Activated CD8-positive, alpha-beta memory T cell treated with anti-CD3 and anti-CD28 coated beads, Interleukin-2, amount 10 ng/mL, durations not matched to agents 7 days and 5 days (primary cell): Measurements from ENCODE around the gene KAZN. TPM values are rescaled to one million over a fixed set of nuclear protein-coding genes. Genes with fewer than 3 reads are reported as not detected.

Source experiments
- ATAC-seq: fragments of 150-1000 bp; cut with Tn5 transposase; one replicate; pipeline ENCODE4 v1.10.0; 2021; ENCODE audit warnings: moderate library complexity
- CTCF ChIA-PET: fragments of 350-600 bp; sonication (Branson Sonifier 250); formaldehyde crosslinking; loops from one replicate; lab custom pipeline; 2021; ENCODE audit warnings: antibody characterized with exemption; lab: Charles Lee
- DNase-seq: peaks from one replicate; pipeline ENCODE4 v3.0.0-alpha.2; 2020
- H3K27ac Mint-ChIP-seq: one replicate; pipeline ENCODE4 v1.8.0; 2021; ENCODE audit warnings: mild to moderate bottlenecking, mixed read lengths
- H3K27me3 Mint-ChIP-seq: one replicate; pipeline ENCODE4 v1.8.0; 2021; ENCODE audit warnings: mixed read lengths
- H3K36me3 Mint-ChIP-seq: one replicate; pipeline ENCODE4 v1.8.0; 2021; ENCODE audit warnings: mild to moderate bottlenecking, mixed read lengths
- H3K4me1 Mint-ChIP-seq: one replicate; pipeline ENCODE4 v1.8.0; 2021; ENCODE audit warnings: mixed read lengths
- H3K4me3 Mint-ChIP-seq: one replicate; pipeline ENCODE4 v1.8.0; 2021; ENCODE audit warnings: mild to moderate bottlenecking, moderate library complexity, mixed read lengths
- H3K9me3 Mint-ChIP-seq: one replicate; pipeline ENCODE4 v1.8.0; 2022; ENCODE audit warnings: low read depth, mixed read lengths
- total RNA-seq, 2 experiments: library from RNA; stranded (reverse); gene quantifications; one replicate each; pipeline ENCODE4 v1.2.3, GENCODE V29; 2021

KAZN gene
- total RNA-seq, 2 experiments from 2014 or later, result 0.12 to 0.15 TPM

DNA sequence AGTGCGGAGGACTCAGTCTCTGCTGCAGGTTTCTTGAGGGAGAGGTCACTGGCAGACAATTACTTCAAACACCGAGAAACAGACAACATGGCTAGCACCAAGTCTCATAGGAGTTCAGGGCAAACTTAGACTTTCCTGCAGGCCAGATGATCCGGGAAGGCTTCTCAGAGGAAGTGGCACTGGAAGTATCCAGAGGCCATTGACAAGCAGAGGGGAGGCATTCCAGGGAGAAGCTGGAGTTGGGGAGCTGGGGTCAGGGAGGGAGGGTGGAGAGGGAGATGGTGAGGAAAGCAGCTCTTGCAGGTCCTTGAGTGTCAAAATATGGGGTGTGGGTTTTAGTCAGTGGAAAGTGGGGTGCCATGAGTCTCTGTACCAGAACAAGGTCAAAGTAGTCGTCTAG lies 147.9 kb downstream of the KAZN start:
- Mint-ChIP-seq H3K27ac (no peak overlapping the region), H3K36me3 (no peaks in the 10 kb centered on the region), H3K9me3 (no peaks in the 10 kb centered on the region), H3K4me1 (no peaks in the 10 kb centered on the region), H3K27me3 (peaks cover 2% of the 10 kb centered on the region), H3K4me3 (no peak overlapping the region)
- CTCF ChIA-PET, result no interaction called here
- DNase-seq, result no peak
- ATAC-seq, result no peak

DNA sequence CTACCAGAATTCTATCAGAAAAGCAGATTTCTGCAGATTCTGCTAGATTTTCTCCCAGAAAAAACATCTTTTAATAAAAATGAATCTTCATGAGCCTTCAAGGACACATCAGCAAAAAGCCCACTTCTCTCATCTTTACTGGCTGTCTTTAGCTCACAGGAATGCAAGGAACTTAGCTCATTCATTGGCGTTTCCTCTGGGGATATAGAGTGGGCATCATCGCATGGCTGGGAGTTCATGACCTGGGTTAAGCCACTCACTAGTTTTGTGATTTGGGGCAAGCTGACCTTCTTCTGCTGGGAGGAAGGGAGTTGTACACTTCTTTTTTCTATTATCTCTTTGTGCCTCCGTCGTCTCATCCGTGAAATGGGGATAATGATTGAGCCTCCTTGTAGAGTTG lies 149.7 kb downstream of the KAZN start:
- ATAC-seq (no peak), DNase-seq (no peak)
- H3K36me3 Mint-ChIP-seq, result no peaks in the 10 kb centered on the region
- H3K27me3 Mint-ChIP-seq, result no peaks in the 10 kb centered on the region
- H3K9me3 Mint-ChIP-seq, result no peaks in the 10 kb centered on the region
- no peaks in the 10 kb centered on the region for H3K4me1 Mint-ChIP-seq
- no peak overlapping the region for H3K27ac Mint-ChIP-seq
- H3K4me3 Mint-ChIP-seq, result no peak overlapping the region
- CTCF ChIA-PET, result no interaction called here

DNA sequence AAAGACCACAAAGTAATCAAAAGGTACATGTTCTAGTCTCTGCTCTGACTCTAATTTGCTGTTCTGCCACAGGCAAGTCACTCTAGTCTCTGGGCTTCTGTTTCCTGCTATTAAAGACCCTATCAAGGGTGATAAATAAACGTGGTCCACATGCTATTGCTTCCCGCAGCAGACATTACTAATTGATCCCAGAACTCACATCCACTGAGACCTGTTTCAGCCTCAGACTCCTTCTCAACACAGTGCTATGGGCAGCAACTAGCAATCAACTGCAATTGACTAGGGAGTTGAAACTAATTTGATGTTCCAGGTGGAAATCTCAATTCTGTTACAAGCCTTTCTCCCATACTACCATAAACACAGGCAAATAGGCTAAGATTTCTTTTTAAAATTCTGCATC lies 150.5 kb downstream of the KAZN start:
- CTCF ChIA-PET, result no interaction called here
- Mint-ChIP-seq H3K27me3 (no peaks in the 10 kb centered on the region), H3K4me1 (no peaks in the 10 kb centered on the region), H3K36me3 (no peaks in the 10 kb centered on the region), H3K27ac (no peak overlapping the region), H3K4me3 (no peak overlapping the region), H3K9me3 (no peaks in the 10 kb centered on the region)
- no peak for ATAC-seq
- no peak for DNase-seq

DNA sequence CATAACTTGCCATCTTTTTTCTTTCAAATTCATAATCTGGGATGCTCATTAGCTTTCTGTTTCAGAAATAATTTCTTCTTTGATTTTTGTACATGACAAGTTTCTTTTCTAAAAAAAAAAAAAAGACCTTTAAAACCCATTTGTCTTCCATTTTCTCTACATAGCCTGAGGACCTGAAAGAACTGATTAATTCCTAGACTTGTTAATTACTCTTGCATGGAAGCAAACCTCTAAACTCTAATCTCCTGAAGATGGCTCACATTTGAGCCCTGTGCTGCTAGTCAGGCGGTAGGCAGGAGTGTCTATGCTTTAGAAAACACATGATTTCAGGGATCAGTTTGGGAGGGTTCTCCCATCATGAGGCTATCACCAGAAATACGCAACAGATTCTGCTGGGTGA lies 152.0 kb downstream of the KAZN start:
- ATAC-seq (no peak), DNase-seq (no peak)
- Mint-ChIP-seq H3K36me3 (no peaks in the 10 kb centered on the region), H3K27ac (no peak overlapping the region), H3K9me3 (no peaks in the 10 kb centered on the region), H3K4me3 (no peak overlapping the region), H3K4me1 (no peaks in the 10 kb centered on the region), H3K27me3 (no peaks in the 10 kb centered on the region)
- CTCF ChIA-PET, result no interaction called here

DNA sequence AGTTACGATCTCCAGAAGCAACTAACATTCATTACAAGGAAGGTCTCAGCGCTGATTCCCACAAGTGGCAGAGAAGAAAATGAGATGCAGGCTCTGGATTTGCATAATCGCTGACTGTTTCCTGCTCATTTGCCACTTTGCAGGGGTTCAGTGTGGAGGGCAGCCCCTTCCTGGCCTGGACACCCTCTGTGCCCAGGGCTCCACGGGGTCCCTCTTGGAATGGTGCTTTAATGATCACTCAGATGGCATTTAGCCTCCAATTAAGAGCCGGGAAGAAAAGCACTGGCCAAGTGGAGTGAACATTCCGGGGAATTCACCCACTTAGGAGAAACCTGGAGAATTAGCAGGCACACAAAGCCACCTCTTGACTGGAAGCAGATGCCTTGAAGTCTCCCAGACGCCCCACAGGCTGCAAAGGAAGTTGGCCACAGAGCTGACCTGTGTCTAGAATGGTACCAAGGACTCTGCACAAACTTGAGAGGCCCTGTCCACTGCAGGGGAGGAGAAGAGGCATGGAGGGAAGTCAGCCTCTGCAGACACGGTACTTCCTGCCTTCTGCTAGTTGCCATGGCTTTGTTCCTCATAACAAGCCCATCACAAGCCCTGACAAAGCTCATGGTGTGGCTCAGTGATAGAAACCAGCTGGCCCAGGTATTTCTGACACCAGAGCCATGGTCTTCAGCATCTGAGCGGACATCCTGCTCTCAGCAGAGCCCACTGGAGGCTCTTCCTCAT lies 157.2 kb downstream of the KAZN start:
- Mint-ChIP-seq H3K4me1 (no peaks in the 10 kb centered on the region), H3K27ac (no peak overlapping the region), H3K4me3 (no peak overlapping the region), H3K27me3 (no peaks in the 10 kb centered on the region), H3K36me3 (no peaks in the 10 kb centered on the region), H3K9me3 (no peaks in the 10 kb centered on the region)
- CTCF ChIA-PET, result no interaction called here
- ATAC-seq (no peak), DNase-seq (no peak)

DNA sequence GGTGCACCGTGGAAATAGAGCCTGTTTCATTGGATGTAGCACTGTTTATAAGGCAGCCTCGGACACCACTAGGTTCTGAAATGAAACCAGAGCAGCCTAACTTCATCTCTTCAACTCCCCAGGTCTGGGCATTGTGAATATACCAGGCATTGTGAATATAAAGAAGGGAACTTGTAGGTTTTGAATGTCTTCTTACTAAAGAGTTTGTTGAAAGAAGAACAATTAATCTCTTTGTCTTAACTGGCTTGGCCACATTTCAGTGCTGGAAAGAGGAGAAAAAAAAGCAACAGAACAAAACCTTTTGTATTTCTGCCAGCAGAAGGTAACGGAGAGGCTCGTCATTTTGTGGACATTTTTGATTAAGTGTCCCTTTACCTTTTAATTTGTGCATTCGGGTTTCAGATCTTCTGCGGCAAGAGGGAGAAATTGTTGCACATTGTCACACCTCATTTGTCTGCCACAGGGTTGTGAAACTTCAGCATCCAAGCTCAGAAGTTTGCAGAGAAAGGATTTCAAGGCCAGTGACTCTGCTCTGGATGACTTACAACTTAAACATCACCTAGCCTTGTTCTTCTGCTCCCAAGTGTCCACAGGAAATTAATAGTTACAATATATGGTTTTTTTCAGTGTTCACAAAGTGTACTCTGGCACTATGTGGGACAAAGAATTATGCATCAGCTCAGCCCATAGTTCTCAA lies 158.3 kb downstream of the KAZN start:
- Mint-ChIP-seq H3K27me3 (no peaks in the 10 kb centered on the region), H3K4me1 (no peaks in the 10 kb centered on the region), H3K36me3 (no peaks in the 10 kb centered on the region), H3K4me3 (no peak overlapping the region), H3K27ac (no peak overlapping the region), H3K9me3 (no peaks in the 10 kb centered on the region)
- ATAC-seq, result no peak
- CTCF ChIA-PET, result no interaction called here
- DNase-seq, result no peak

DNA sequence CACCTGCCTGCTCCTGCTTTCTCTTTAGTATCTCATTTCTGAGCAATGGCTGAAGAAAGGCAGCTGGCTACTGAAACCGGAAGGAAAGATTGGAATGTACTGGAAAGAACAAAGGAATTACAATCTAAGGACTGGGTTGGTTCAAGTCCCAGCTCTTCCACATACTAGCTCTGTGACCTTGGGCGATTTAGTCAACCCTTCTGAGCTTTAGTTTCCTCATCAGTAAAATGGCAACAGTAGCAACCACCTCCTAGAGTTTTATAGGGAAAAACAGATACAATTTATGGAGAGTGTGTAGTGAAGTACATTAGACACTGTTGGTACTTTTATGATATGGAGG lies 158.8 kb downstream of the KAZN start:
- no peaks in the 10 kb centered on the region for H3K36me3 Mint-ChIP-seq
- H3K4me1 Mint-ChIP-seq, result no peaks in the 10 kb centered on the region
- no peak for DNase-seq
- no peak for ATAC-seq
- no peak overlapping the region for H3K27ac Mint-ChIP-seq
- H3K9me3 Mint-ChIP-seq, result no peaks in the 10 kb centered on the region
- no peak overlapping the region for H3K4me3 Mint-ChIP-seq
- H3K27me3 Mint-ChIP-seq, result no peaks in the 10 kb centered on the region
- CTCF ChIA-PET, result no interaction called here

DNA sequence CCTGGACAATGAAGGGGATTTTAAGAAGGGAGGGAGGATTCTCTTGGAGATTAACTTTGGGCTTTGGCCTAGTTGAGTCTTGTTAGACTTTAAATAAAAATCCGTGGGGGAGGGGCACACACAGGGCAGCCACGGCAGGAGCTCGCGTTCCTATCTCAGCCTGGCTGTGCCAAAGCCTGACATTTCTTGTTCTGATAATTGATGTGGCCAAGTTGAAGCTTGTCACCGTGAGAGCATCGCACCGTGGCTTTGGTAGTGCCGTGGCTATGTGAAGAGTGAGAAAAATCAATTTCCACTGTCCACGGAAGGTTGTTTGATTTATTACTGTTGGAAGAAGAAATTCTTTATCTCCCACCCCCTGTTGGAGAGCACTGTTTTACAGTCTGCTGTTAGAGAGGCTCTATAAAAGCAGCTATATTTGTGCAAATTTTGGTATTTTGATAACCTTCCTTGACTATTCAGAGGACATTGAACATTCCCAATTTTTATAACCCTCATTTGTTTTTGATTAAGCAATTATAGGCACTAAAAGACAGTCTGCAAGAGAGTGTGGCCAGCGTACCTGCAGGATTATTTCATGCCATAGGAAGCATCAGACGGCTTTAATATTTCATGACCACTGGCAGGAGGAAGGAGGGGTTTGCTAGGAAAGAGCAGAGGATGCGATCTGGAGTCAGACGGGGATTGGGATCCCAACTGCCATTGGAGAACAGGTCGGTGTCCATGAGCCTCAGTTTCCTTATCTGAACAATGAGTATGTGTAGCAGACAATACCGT lies 160.7 kb downstream of the KAZN start:
- no peak overlapping the region for H3K27ac Mint-ChIP-seq
- no peak for ATAC-seq
- DNase-seq, result no peak
- no peaks in the 10 kb centered on the region for H3K4me1 Mint-ChIP-seq
- H3K4me3 Mint-ChIP-seq, result no peak overlapping the region
- no peaks in the 10 kb centered on the region for H3K36me3 Mint-ChIP-seq
- CTCF ChIA-PET, result no interaction called here
- H3K27me3 Mint-ChIP-seq, result no peaks in the 10 kb centered on the region
- no peaks in the 10 kb centered on the region for H3K9me3 Mint-ChIP-seq

DNA sequence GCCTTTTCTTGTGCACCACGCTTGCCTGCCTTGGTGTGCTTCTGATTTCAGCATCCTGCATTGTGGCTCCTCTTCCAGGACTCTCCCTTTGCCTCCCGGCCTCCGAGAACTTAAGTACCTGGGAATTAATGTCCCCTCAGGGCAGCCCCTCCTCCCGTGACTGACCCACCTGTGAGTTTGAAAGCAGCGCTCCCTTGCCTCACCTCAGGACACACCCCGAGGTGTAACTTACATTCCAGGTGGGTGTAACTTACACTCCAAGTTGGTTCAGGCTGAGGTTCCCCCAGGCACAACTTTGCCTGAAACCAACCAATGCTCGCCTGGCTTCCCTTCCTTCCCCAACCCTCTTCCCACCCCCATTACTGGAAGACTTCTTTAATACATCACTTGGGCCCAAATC lies 161.4 kb downstream of the KAZN start:
- H3K4me1 Mint-ChIP-seq, result no peaks in the 10 kb centered on the region
- no peak for ATAC-seq

DNA sequence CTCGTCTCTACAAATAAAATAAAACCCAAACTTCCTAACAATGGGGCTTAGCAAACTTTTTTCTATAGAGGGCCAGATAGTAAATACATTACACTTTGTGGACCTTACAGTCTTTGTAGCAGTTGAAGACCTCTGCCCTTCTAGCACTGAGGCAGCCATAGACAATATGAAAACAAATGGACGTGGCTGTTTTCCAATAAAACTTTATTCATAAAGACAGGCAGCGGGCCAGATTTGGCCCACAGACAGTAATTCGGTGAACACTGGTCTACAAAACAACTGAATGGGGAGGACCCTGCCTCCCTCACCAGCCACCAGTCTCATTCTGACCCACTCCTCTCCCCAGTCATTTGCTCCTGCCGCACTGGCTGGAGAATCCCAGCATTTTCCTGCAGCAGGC lies 162.3 kb downstream of the KAZN start:
- no peak for ATAC-seq
- Mint-ChIP-seq H3K9me3 (no peaks in the 10 kb centered on the region), H3K4me1 (no peaks in the 10 kb centered on the region), H3K36me3 (no peaks in the 10 kb centered on the region), H3K27ac (no peak overlapping the region), H3K27me3 (no peaks in the 10 kb centered on the region), H3K4me3 (no peak overlapping the region)
- DNase-seq, result no peak
- CTCF ChIA-PET, result no interaction called here

More for the DNA sequence above, 161.4 kb downstream of the KAZN start:
- Mint-ChIP-seq H3K36me3 (no peaks in the 10 kb centered on the region), H3K9me3 (no peaks in the 10 kb centered on the region), H3K27me3 (no peaks in the 10 kb centered on the region), H3K27ac (no peak overlapping the region), H3K4me3 (no peak overlapping the region)
- no peak for DNase-seq
- CTCF ChIA-PET, result no interaction called here

DNA sequence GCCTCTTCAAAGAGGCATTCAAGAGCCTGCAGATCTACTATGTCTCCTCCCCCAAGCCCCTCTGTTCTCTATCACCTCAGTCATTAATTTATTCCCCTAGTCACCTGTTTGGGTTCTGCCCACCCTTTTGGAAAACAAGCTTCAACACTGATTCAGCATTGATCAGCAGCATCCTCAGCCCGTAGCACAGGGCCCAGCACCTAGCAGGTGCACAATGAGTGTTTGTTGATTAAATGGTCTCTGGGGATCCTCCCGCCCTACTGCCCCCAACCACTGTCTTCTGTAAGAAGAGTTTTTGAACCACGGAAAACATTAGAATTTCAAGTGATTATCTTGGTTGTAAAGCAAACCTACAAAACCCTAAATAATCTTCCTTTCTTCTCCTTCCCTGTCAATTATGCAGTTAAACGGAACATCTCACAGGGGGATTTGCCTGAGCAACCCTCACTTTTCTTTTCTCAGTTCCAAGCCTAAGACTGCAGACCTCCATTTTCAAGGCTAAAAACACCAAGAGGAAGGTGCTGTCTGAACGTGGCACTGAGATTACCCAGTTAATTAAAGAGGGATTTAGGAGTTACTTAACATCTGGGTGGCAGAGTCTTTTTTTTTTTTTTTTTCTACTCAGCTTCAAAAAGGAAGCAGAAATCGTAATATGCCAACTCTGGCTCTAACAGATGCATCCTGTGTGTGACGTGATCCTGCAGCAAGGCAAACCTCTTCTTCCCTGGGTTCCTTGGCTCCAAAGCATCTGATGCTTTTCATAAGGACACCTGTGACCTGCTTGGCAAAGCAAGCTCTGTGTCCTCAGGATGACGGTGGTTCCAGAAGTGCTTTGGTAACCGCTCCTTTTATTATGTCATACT lies 163.0 kb downstream of the KAZN start:
- no peak for DNase-seq
- Mint-ChIP-seq H3K4me3 (no peak overlapping the region), H3K9me3 (no peaks in the 10 kb centered on the region), H3K27me3 (no peaks in the 10 kb centered on the region), H3K4me1 (no peaks in the 10 kb centered on the region), H3K27ac (no peak overlapping the region), H3K36me3 (no peaks in the 10 kb centered on the region)
- CTCF ChIA-PET, result no interaction called here
- no peak for ATAC-seq

DNA sequence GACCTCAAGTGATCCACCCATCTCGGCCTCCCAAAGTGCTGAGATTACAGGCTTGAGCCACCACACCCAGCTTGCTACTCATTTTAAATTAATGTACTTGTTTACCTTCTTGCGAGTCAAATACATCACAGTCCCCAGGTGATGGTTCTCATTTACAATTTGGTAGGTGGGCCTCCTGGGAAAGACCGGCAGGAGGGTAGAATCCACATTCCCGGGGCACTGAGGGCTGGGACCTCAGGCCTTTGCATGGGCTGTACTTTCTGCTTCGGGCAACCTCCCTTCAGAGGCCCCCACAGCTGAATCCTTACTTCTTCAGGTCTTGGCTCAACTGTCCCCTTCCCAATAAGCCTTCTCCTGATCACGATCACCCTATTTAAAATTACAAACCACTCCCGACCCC lies 165.5 kb downstream of the KAZN start:
- no peaks in the 10 kb centered on the region for H3K27me3 Mint-ChIP-seq
- DNase-seq, result no peak
- no peaks in the 10 kb centered on the region for H3K9me3 Mint-ChIP-seq
- H3K4me1 Mint-ChIP-seq, result no peaks in the 10 kb centered on the region
- CTCF ChIA-PET, result no interaction called here
- ATAC-seq, result no peak
- no peaks in the 10 kb centered on the region for H3K36me3 Mint-ChIP-seq
- no peak overlapping the region for H3K4me3 Mint-ChIP-seq
- no peak overlapping the region for H3K27ac Mint-ChIP-seq

DNA sequence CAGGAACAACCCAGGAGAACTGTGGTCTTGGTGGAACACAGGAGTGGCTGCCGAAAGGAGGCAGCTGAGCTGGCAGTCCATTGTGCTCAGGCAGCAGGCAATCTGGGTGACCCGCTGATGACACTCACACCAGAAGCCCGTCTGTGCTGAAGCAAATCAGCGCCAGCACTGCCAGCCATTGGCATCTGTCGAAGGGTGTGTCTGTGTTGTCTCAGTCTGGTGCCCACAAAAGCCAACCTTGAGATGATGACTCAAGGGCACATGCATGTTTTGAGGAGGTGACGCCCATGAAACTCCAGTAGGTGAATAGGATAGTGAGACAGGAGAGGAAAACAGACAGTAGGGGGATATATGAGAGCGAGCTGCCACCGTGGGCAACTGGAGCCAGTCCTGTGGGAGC lies 167.3 kb downstream of the KAZN start:
- ATAC-seq, result no peak
- Mint-ChIP-seq H3K4me1 (no peaks in the 10 kb centered on the region), H3K36me3 (no peaks in the 10 kb centered on the region), H3K27ac (no peak overlapping the region), H3K27me3 (no peaks in the 10 kb centered on the region), H3K9me3 (no peaks in the 10 kb centered on the region), H3K4me3 (no peak overlapping the region)
- no peak for DNase-seq
- CTCF ChIA-PET, result no interaction called here
